CD4-positive, alpha-beta T cell treated with Interleukin-10 for 1 hour (primary cell): ENCODE measurements around the gene GAPDHS.

Source experiments
- DNase-seq: peaks from one replicate; pipeline ENCODE4 v3.0.0-alpha.2; 2020

GAPDHS gene

DNA sequence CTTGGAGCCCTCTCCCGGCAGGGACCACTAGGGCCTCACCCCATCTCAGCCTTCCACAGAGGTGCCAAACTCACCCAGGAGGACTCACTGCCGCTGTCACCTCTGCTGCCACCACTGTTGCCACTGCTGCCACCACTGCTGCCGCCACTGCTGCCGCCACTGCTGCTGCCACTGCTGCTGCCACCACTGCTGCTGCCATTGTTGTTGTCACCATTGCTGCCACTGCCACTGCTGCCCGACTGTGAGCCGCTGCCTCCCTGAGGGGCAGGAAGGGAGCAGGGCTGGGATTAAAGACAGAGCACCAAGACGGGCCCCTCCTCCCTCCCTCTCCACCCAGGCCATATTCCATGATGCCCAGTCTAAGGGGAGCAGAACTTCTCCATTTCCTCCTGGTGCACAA lies 21.9 kb upstream of the GAPDHS start:
- DNase-seq = no peak

GRCh38 chr19:35512831-35513627 lies 20.2 kb upstream of the GAPDHS start:
- no peak for DNase-seq

DNA sequence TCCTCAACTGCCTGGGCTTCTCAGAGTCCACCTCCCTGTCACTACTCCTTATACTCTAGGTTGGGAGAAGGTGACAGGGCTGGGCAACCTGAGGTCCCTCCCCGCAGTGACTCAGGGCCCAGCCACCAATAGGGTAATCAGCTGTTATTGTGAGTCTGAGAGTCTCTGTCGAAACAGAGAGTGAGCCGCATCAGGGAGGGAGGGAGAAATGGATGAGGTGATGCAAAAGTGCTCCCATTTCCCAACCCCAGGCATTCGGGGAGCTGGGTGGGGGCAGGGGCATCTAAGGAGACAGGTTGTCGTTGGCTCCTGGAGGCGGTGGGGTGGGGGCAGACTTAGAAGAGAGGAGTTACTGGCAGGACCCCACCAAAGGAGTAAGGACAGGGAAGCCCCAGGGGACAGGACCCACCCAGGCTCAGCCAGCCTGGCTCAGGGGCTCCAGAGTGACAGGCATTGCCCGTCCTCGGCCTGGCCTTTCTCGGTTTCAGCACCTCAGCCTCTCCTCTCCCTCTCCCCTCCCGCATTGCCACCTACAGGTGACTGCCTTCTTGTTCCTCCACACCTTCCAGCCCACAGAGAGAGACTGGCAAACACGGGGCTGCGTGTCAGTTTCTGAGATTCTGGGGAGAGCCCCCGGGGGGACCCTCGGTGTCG lies 19.5 kb upstream of the GAPDHS start, which contains the start of gene DMKN:
Gene DMKN (minus strand): TSS at position 22 of the 654 bp plus-strand sequence. CDS start 174 bp downstream, outside the sequence.
- no peak for DNase-seq

GRCh38 chr19:35514282-35514809 lies 18.9 kb upstream of the GAPDHS start:
- no peak for DNase-seq

DNA sequence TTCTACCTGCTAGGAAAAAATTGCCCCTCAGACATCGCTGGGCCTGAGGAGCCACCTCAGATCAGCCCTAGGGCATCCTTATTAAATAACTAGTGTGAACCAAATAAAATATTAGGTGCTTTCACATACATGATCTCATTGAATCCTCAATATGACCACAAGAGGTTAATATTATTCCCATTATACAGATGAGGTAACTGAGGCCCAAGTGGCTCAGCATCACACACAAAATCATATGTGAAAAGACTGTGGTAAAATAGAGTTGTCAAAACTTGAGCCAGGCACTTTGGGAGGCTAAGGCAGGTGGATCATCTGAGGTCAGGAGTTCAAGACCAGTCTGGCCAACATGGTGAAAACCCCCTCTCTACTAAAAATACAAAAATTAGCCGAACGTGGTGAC lies 16.9 kb upstream of the GAPDHS start:
- no peak for DNase-seq

GRCh38 chr19:35517342-35517741 lies 15.9 kb upstream of the GAPDHS start:
- no peak for DNase-seq

- no peak for DNase-seq
Observed at GRCh38 chr19:35518313-35518712, 14.9 kb upstream of the GAPDHS start.

- DNase-seq = no peak
Observed at GRCh38 chr19:35519291-35519690, 14.0 kb upstream of the GAPDHS start.

DNA sequence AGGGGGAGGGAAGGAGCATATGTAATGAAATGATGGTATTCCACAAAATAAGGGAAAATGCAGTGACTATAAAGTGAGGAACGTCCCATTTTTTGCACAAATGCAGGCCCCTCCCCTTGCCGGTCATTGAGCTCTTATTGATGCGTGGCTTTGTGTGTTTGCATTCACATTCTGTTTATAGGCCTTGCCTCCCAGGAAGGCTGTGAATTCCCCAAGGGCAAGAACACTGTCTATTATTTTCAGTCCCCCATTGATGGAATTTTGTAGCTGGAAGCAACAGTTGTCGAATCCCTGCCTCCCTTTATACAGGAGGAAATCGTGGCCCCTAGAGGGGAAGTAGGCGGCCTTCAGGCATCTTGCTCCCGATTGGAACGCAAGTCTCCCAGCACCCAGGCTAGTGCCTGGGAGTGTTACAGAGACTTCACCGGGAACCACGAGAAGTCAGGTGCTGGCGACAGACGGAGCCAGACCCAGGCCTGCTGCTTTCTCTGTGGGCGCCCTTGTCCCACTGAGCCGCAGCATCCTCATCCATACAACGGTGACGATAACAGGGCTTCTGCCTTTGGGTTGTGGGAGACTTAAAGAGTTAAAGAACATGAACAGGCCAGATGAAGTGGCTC lies 12.0 kb upstream of the GAPDHS start:
- no peak for DNase-seq

GRCh38 chr19:35522745-35523327 lies 10.4 kb upstream of the GAPDHS start:
- no peak for DNase-seq

- DNase-seq = no peak
Observed at GRCh38 chr19:35524181-35524837, 8.9 kb upstream of the GAPDHS start.

GRCh38 chr19:35525873-35526272 lies 7.4 kb upstream of the GAPDHS start:
- DNase-seq = no peak

GRCh38 chr19:35528218-35529038 lies 4.8 kb upstream of the GAPDHS start, which contains the start of gene SBSN:
TSS of gene SBSN (minus strand) at chr19:35528311. CDS start at chr19:35528281, 30 bp downstream.
- DNase-seq = no peak

DNA sequence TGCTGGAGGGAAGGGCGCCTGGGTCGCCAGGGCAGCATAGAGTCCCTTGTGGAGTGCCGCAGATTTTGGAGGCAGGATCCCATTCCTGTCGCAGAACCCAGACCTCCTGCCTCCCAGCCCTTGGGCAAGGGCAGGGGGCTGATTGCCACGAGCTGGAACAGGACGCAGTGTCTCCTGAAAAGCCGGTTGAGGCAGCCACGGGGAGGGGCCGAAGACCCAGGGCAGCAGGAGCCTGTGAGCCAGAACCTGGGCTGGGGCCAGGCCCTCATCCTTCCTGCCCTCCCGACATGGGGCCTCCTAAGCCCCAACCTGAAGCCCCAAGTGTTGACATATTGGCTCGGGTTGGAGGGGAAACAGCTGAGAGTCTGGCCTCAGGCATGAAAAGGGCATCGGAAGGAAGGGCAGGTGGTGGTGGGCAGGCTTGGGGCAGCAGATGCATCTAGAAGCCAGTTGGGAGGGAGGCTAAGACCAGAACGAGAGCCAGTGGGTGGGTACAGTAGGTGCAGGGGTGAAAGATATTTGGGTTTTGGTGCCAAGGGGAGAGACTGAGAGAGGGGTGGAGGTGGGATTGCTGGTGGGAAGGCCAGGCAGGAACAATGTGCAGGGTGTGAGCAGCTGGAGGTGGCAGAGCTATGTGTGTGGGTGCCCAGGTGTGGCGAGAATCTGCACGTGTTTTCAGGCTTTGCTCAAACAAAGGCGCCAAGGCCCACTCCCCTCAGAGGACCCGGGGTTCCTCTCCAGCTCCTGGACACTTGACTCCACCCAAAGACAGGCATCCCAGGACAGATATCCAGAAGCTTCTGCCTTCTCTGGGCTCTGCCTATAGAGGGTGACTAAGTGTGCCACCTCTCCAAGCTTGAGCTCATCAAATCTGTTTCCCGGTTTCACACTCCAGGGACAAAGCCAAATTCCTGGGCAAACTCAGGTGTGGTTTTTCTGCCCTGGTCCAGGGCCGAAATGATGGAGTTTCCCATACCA lies 3.7 kb upstream of the GAPDHS start:
- DNase-seq = no peak

- no peak for DNase-seq
Observed at GRCh38 chr19:35531291-35531690, 2.0 kb upstream of the GAPDHS start.

- DNase-seq = peak; percentile 47
Observed at GRCh38 chr19:35533822-35534392, 651 bp downstream of the GAPDHS start.

GRCh38 chr19:35534803-35535480 lies 1.7 kb downstream of the GAPDHS start:
- no peak for DNase-seq

GRCh38 chr19:35539314-35539713 lies 6.1 kb downstream of the GAPDHS start:
- DNase-seq = no peak

DNA sequence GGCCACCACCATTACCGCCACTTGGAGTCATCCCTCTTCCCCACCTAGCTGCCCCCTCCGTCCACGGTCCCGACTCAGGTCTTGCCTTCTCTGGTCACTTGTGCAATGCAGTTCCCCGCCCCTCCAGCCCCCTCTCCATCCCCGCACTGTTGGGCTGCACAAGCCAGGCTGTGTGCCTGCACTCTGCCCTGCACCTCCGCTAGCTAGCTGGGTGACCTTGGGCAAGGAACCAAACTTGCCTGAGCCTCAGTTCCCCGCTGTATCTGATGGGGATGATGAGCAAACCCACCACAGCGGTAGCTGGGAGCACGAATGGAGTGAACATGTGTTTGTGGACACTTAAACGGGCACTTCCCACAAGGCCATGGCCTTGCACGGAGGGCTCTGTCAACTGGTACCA lies 6.6 kb downstream of the GAPDHS start:
- DNase-seq = no peak
